Lung (tissue), 12 donors: Measurements from ENCODE around the gene FADS3. TPM values are rescaled to one million over a fixed set of nuclear protein-coding genes. Genes with fewer than 3 reads are reported as not detected.

ENCODE experiments used
- ATAC-seq: fragments of 200-7000 bp; cut with Tn5 transposase; one replicate; pipeline ENCODE4 v1.9.1; 2020; ENCODE audit warnings: moderate number of reproducible peaks; ENCODE audit not compliant: insufficient read depth, low FRiP score
- DNase-seq, 3 donors: peaks; one replicate each; pipeline ENCODE4 v3.0.0-alpha.2; 2013 to 2017
- H3K27ac ChIP-seq, 2 donors: one replicate each; pipeline ENCODE4 v1.5.1; 2013; ENCODE audit warnings: mild to moderate bottlenecking in 2 of 2, moderate library complexity in 2 of 2, control low read depth in 1 of 2, inconsistent platforms in 1 of 2, low read depth in 1 of 2, low read length in 1 of 2
- H3K27me3 ChIP-seq, 3 donors: one replicate each; pipeline ENCODE4 v1.5.1; 2013; ENCODE audit warnings: low read length in 2 of 3; ENCODE audit not compliant: control insufficient read depth in 3 of 3, insufficient read depth in 3 of 3
- H3K36me3 ChIP-seq, 4 donors: one replicate each; pipeline ENCODE4 v1.5.1; 2013; ENCODE audit warnings: low read length in 4 of 4, mild to moderate bottlenecking in 1 of 4, moderate library complexity in 1 of 4; ENCODE audit not compliant: control insufficient read depth in 4 of 4, insufficient read depth in 4 of 4
- H3K4me1 ChIP-seq, 5 donors: one replicate each; pipeline ENCODE4 v1.5.1; 2013; ENCODE audit warnings: low read length in 5 of 5, mild to moderate bottlenecking in 2 of 5, moderate library complexity in 1 of 5; ENCODE audit not compliant: control insufficient read depth in 5 of 5, insufficient read depth in 5 of 5
- H3K4me3 ChIP-seq: one replicate; pipeline ENCODE4 v1.5.1; 2013; ENCODE audit warnings: mild to moderate bottlenecking, control low read depth, moderate library complexity
- H3K9ac ChIP-seq, 2 donors: one replicate each; pipeline ENCODE4 v1.5.1; 2013; ENCODE audit warnings: low read length in 2 of 2, control low read depth in 1 of 2; ENCODE audit not compliant: insufficient read depth in 1 of 2
- H3K9me3 ChIP-seq, 4 donors: one replicate each; pipeline ENCODE4 v1.5.1; 2013; ENCODE audit warnings: low read length in 3 of 4, mild to moderate bottlenecking in 1 of 4, moderate library complexity in 1 of 4; ENCODE audit not compliant: control insufficient read depth in 4 of 4, insufficient read depth in 3 of 4
- CTCF ChIP-seq: IDR thresholded peaks from 2 replicates; pipeline ENCODE4 v1.5.1; 2012; ENCODE audit warnings: mild to moderate bottlenecking; ENCODE audit errors: control extremely low read depth, extremely low read depth
- WGBS, 2 donors: extraction: QIAGEN DNeasy Blood & Tissue Kit; methylation state at CpG; one replicate each; pipeline ENCODE4 v1.1.7; 2013; 5-methylcytosine and 5-hydroxymethylcytosine counted together
- polyA plus RNA-seq, 2 donors: library from polyadenylated mRNA; stranded (reverse); fragments of 200-250 nt; gene quantifications; one replicate each; pipeline ENCODE4 v1.2.1, GENCODE V29; 2013
- total RNA-seq, 2 donors: library from RNA; depleted of rRNA in 1 of 2; stranded (reverse); fragments of >200 nt in 1 of 2; gene quantifications; one replicate each; pipeline ENCODE4 v1.2.1, GENCODE V29; 2014 to 2021
- donor health status: control.
- donor health status: control.
- donor health status: Bipolar disorder and iron deficiency.
- donor health status: healthy.
- donor health status: DM: yes; HTN: yes; CAD: no.

FADS3 gene
- total and polyA plus RNA-seq, 4 donors = 12.3 to 64.8 (median 54.5) TPM

- H3K9me3 ChIP-seq = no peaks in the 10 kb centered on the region
- WGBS, 2 donors = 91 to 95% methylated on average over 9 of the region's 9 CpGs
- H3K4me3 ChIP-seq = no peak overlapping the region
- H3K36me3 ChIP-seq = peaks cover 0 to 35% (median 9%) of the 10 kb centered on the region in 4 donors
- ATAC-seq (no peak), DNase-seq (no peak)
- TF ChIP-seq CTCF = no peak
- H3K27me3 ChIP-seq = no peaks in the 10 kb centered on the region
- H3K9ac ChIP-seq = no peak overlapping the region
- no peak overlapping the region for H3K27ac ChIP-seq
- H3K4me1 ChIP-seq = peaks cover 0 to 3% (median 0%) of the 10 kb centered on the region in 5 donors
These were observed 42.7 kb downstream of the FADS3 start for GRCh38 chr11:61848631-61849030.

- Histone ChIP-seq H3K27ac (no peak overlapping the region), H3K36me3 (peaks cover 0 to 36% (median 9%) of the 10 kb centered on the region in 4 donors), H3K9me3 (no peaks in the 10 kb centered on the region), H3K27me3 (no peaks in the 10 kb centered on the region), H3K4me3 (no peak overlapping the region), H3K4me1 (peaks cover 0 to 3% (median 0%) of the 10 kb centered on the region in 5 donors), H3K9ac (no peak overlapping the region)
- TF ChIP-seq CTCF = no peak
- WGBS, 2 donors = 91 to 96% methylated on average over 18 of the region's 18 CpGs
- no peak for DNase-seq
- ATAC-seq = no peak
These were observed 43.3 kb downstream of the FADS3 start for GRCh38 chr11:61847914-61848581.

GRCh38 chr11:61846362-61847020 is 44.9 kb downstream of the FADS3 start:
- DNase-seq = no peak
- Histone ChIP-seq H3K9ac (no peak overlapping the region), H3K9me3 (no peaks in the 10 kb centered on the region), H3K27me3 (no peaks in the 10 kb centered on the region), H3K4me1 (peaks cover 0 to 2% (median 0%) of the 10 kb centered on the region in 5 donors), H3K27ac (no peak overlapping the region), H3K4me3 (no peak overlapping the region), H3K36me3 (peaks cover 0 to 36% (median 15%) of the 10 kb centered on the region in 4 donors)
- WGBS, 2 donors = 91 to 93% methylated on average over 10 of the region's 10 CpGs
- no peak for TF ChIP-seq CTCF
- no peak for ATAC-seq
